NT2/D1 (cell line): ENCODE measurements around the gene ZCWPW1.

ENCODE experiments used
- DNase-seq: peaks from one replicate; pipeline ENCODE4 v3.0.0-alpha.2; 2011; ENCODE audit warnings: low read depth, low spot score
- H3K27me3 ChIP-seq: 2 replicates; pipeline ENCODE4 v1.6.0; 2011; ENCODE audit warnings: mild to moderate bottlenecking; ENCODE audit not compliant: insufficient read length, insufficient read depth
- H3K36me3 ChIP-seq: 2 replicates; pipeline ENCODE4 v1.6.1; 2011; ENCODE audit warnings: mild to moderate bottlenecking, low read length, mixed read lengths; ENCODE audit not compliant: insufficient read depth, insufficient read length
- H3K4me1 ChIP-seq: 2 replicates; pipeline ENCODE4 v1.5.1; 2011; ENCODE audit not compliant: insufficient read depth, insufficient read length
- H3K4me3 ChIP-seq: 2 replicates; pipeline ENCODE4 v1.5.1; 2011; ENCODE audit warnings: low read depth; ENCODE audit not compliant: insufficient read length
- H3K9ac ChIP-seq: 2 replicates; pipeline ENCODE4 v1.6.0; 2011; ENCODE audit warnings: low read depth; ENCODE audit not compliant: insufficient read length
- H3K9me3 ChIP-seq: 2 replicates; pipeline ENCODE4 v1.5.1; 2011; ENCODE audit warnings: mild to moderate bottlenecking, low read length; ENCODE audit not compliant: insufficient read depth
- SUZ12 ChIP-seq: IDR thresholded peaks from 2 replicates; pipeline ENCODE4 v1.6.1; 2011; ENCODE audit not compliant: insufficient read length, insufficient read depth; ENCODE audit errors: extremely low read depth
- YY1 ChIP-seq: IDR thresholded peaks from 2 replicates; pipeline ENCODE4 v1.6.1; 2011; ENCODE audit not compliant: insufficient read length, insufficient read depth
- ZNF274 ChIP-seq: IDR thresholded peaks from 2 replicates; pipeline ENCODE4 v1.6.1; 2011; ENCODE audit warnings: mild to moderate bottlenecking, low read depth, low read length

ZCWPW1 gene

GRCh38 chr7:100427762-100428198 lies 723 bp downstream of the ZCWPW1 start:
- Histone ChIP-seq H3K4me3 (no peak overlapping the region), H3K36me3 (peaks cover 24% of the 10 kb centered on the region), H3K4me1 (peaks cover 12% of the 10 kb centered on the region), H3K9ac (no peak overlapping the region), H3K27me3 (no peaks in the 10 kb centered on the region), H3K9me3 (peaks cover 6% of the 10 kb centered on the region; the same call in 1 of the 2 replicates)
- TF ChIP-seq ZNF274 (no peak), SUZ12 (no peak), YY1 (no peak)
- no peak for DNase-seq

DNA sequence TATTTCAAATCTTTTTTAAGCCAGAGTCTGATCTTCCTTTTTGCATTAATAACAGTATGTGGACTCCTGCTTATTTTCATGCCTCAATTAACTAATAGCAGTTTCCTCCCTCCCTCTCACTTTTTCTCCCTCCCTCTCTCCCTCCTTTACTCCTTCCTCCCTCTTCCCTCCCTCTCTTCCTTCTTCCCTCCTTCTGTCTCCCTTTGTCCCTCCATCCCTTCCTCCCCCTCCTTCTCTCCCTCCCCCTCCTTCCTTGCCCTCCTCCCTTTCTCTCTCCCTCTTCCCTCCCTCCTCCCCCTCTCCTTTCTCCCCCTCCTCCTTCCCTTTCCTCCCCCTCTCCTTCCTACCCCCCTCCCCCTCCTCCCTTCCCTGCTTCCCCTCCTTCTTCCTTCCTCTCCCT lies 2.0 kb downstream of the ZCWPW1 start:
- peaks cover 6% of the 10 kb centered on the region; the same call in 1 of the 2 replicates for H3K9me3 ChIP-seq
- no peak overlapping the region for H3K9ac ChIP-seq
- TF ChIP-seq ZNF274 (no peak), SUZ12 (no peak), YY1 (no peak)
- DNase-seq: no peak
- H3K4me1 ChIP-seq: peaks cover 6% of the 10 kb centered on the region
- H3K4me3 ChIP-seq: no peak overlapping the region
- peaks cover 12% of the 10 kb centered on the region for H3K36me3 ChIP-seq
- no peaks in the 10 kb centered on the region for H3K27me3 ChIP-seq

GRCh38 chr7:100425347-100425746 lies 3.2 kb downstream of the ZCWPW1 start:
- TF ChIP-seq SUZ12: no peak
- TF ChIP-seq YY1: no peak
- no peak for TF ChIP-seq ZNF274
- no peak for DNase-seq
- no peak overlapping the region for H3K4me3 ChIP-seq
- no peaks in the 10 kb centered on the region for H3K36me3 ChIP-seq
- peaks cover 6% of the 10 kb centered on the region; the same call in 1 of the 2 replicates for H3K9me3 ChIP-seq
- H3K27me3 ChIP-seq: no peaks in the 10 kb centered on the region
- H3K4me1 ChIP-seq: no peaks in the 10 kb centered on the region
- H3K9ac ChIP-seq: no peak overlapping the region

DNA sequence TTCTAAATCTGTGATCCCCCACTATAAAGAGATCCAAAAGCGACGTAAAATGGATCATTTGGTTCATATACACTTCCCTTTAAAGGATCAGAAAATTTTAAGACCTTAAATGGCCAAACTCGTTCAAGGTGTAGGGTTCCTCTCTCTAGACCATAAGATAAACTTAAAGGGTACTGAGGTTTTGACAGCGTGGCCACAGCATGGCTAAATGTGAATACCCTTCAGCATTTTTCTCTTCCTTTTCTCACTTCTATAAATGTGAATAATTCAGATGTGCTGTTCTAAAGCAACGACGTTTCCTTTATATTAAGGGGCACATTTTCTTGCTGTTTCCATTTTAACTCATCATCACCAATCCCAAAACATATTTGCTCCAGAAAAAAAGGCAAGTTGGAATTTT lies 5.2 kb downstream of the ZCWPW1 start:
- Histone ChIP-seq H3K9ac (no peak overlapping the region), H3K4me3 (no peak overlapping the region), H3K36me3 (no peaks in the 10 kb centered on the region), H3K9me3 (peaks cover 6% of the 10 kb centered on the region; the same call in 1 of the 2 replicates), H3K4me1 (no peaks in the 10 kb centered on the region), H3K27me3 (no peaks in the 10 kb centered on the region)
- no peak for DNase-seq
- no peak for TF ChIP-seq ZNF274
- TF ChIP-seq SUZ12: no peak
- TF ChIP-seq YY1: no peak

GRCh38 chr7:100419660-100420226 lies 8.8 kb downstream of the ZCWPW1 start:
- no peak for TF ChIP-seq ZNF274
- TF ChIP-seq YY1: no peak
- TF ChIP-seq SUZ12: no peak
- no peaks in the 10 kb centered on the region for H3K9me3 ChIP-seq

DNA sequence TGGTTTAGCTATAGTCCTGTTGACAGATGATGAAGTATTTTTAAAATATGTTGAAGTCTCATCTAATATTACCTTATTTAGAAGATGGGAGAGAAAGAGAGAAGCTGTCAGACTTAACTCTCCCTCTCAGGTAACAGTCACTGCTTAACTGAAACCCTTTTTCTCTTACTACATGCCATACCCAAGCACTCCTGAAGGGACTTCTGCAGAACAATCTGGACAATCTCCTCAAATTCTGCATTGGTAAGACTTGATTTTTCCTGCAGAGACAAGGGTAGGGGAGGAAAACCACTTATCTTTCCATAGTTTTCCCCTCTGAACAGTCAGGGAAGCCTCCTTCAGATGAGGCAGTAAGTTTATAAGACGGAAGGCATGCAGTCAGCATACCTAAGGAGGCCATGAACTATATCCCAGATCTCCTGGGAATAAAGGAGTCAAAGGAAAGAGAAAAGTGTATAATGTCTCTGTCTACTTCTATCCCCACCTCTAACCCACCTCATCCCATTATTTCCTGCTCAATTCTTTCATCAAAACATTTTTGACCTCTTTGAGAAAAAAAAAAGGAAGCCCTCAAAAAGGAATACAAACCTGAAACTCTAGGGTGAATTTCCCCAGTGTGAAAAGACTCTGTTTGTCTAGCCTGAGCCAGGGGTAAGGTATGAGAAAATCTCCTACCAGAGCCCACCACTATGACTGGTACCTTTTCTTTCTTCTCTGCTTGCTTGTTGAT lies 9.4 kb downstream of the ZCWPW1 start:
- no peak overlapping the region for H3K4me3 ChIP-seq
- DNase-seq: no peak
- H3K9ac ChIP-seq: no peak overlapping the region
- TF ChIP-seq ZNF274 (no peak), SUZ12 (no peak), YY1 (no peak)
- H3K4me1 ChIP-seq: no peaks in the 10 kb centered on the region
- H3K27me3 ChIP-seq: no peaks in the 10 kb centered on the region
- no peaks in the 10 kb centered on the region for H3K9me3 ChIP-seq
- H3K36me3 ChIP-seq: no peaks in the 10 kb centered on the region

More at GRCh38 chr7:100419660-100420226, 8.8 kb downstream of the ZCWPW1 start:
- Histone ChIP-seq H3K36me3 (no peaks in the 10 kb centered on the region), H3K4me3 (no peak overlapping the region), H3K4me1 (no peaks in the 10 kb centered on the region), H3K27me3 (no peaks in the 10 kb centered on the region), H3K9ac (no peak overlapping the region)
- DNase-seq: no peak

DNA sequence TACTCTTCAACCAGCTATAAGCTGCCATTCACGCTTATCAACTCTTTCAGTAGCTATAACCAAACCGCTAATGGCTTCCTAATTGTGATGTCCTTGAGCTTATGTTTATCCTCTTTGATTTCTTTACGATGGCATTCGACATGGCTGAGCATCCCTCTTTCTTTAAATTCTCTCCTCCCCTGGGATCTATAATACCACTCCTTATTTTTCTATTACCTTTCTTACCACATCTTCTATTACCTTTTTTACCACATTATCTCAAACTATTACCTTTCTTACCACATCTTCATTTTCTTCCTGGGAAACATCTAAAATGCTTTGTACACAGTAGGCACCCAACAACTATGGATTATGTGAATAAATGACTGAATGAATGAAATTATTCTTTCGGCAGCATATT lies 13.1 kb downstream of the ZCWPW1 start:
- Histone ChIP-seq H3K9ac (no peak overlapping the region), H3K4me1 (no peaks in the 10 kb centered on the region), H3K4me3 (no peak overlapping the region), H3K36me3 (no peaks in the 10 kb centered on the region), H3K9me3 (no peaks in the 10 kb centered on the region), H3K27me3 (no peaks in the 10 kb centered on the region)
- no peak for DNase-seq
- TF ChIP-seq YY1: no peak
- TF ChIP-seq ZNF274: no peak
- no peak for TF ChIP-seq SUZ12

GRCh38 chr7:100413889-100414288 lies 14.6 kb downstream of the ZCWPW1 start:
- DNase-seq: no peak
- Histone ChIP-seq H3K9me3 (no peaks in the 10 kb centered on the region), H3K36me3 (no peaks in the 10 kb centered on the region), H3K27me3 (no peaks in the 10 kb centered on the region), H3K4me1 (no peaks in the 10 kb centered on the region), H3K9ac (no peak overlapping the region), H3K4me3 (no peak overlapping the region)
- TF ChIP-seq SUZ12 (no peak), YY1 (no peak), ZNF274 (no peak)
